GM12872 (cell line): ENCODE data around the gene EEIG1.

Experiments used
- CTCF ChIP-seq: IDR thresholded peaks from 3 replicates; pipeline ENCODE4 v1.5.1; 2011; ENCODE audit warnings: low read depth, mild to moderate bottlenecking, low read length, moderate library complexity; ENCODE audit not compliant: insufficient read depth

Gene EEIG1

GRCh38 chr9:127931092-127931881 lies 49.5 kb downstream of the EEIG1 start:
- TF ChIP-seq CTCF: no peak
